ENCODE data around the gene SPRR2B.
"Not testable (repeated sequence)": the region's sequence is repeated elsewhere in the genome, so short reads cannot be mapped to it uniquely, and the experiment has no call there.

The SPRR2B gene

DNA sequence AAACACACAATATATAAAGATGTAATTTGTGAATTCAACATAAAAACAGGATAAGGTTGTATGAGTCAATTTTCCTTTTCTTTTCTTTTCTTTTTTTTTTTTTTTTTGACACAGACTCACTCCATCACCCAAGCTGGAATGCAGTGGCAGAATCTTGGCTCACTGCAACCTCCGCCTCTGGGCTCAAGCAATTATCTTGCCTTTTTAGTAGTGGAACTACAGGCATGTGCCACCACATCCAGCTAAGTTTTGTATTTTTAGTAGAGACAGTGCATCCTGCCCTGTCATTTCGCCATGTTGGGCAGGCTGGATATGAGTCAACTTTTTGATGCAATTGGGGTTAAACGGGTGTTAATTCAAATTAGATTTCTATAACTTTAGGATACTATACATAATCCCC is 10.3 kb upstream of the SPRR2B start:
- no peak overlapping the region for H3K9ac ChIP-seq (ENCODE audit: low read depth, low read length)
- 0 out of 2 replicates have a peak, but pooled peaks cover 2% of the 10 kb centered on the region for H3K4me1 ChIP-seq (ENCODE audit: control insufficient read depth, insufficient read depth, low read length)
- H3K27ac ChIP-seq (ENCODE audit: low read depth, low read length): no peak overlapping the region
- H3K9me3 ChIP-seq (ENCODE audit: control insufficient read depth, insufficient read depth, low read length): no peaks in the 10 kb centered on the region; the same call in 1 of the 2 replicates
- H3K36me3 ChIP-seq (ENCODE audit: control insufficient read depth, insufficient read depth, low read length): no peaks in the 10 kb centered on the region
- H3K4me3 ChIP-seq (ENCODE audit: low read depth, low read length): no peak overlapping the region
- no peaks in the 10 kb centered on the region for H3K27me3 ChIP-seq (ENCODE audit: control insufficient read depth, insufficient read depth, low read length)

DNA sequence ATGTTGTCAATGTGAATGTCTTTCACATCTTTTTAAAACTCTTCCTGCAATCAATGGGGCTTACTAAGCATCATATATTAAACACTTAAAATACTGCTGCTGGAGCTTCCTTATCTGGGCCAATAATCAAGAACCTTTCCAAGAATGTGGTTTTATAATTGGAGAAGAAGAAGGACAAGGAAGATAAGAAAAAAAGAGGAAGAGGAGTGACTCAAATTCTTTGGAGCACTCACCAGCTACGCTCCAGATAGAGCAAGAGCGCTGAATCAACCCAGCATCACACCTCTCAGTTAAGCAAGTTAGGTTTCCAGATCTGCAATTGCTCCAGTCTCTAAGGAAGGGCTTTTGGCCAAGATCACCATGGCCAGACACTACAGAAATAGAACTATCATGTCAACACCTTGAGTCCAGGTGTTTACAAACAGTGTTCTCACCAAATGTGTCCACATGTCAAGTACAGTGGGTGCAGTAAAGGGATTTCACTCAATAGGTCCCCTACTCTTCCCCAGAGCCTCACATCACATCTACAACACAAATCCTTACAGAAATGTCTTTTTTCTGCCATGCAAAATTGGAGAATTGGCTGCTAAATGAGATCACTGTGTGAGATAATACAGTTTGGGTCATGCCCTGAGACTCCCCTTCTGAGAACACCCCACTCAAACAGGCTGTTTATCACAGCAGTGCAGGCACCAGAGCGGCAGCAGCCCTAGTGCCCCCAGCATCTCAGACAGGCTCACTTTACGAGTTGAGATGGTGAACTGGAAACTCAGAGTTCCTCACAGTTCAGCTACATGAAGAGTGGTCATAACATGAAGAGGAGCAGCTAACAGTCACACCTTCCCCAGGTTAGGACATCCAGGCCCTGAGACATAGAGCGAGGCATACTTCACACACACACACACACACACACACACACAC is 1.7 kb upstream of the SPRR2B start:
- Histone ChIP-seq H3K4me1 (ENCODE audit: control insufficient read depth, insufficient read depth, low read length) (no peaks in the 10 kb centered on the region), H3K9ac (ENCODE audit: low read depth, low read length) (no peak overlapping the region), H3K4me3 (ENCODE audit: low read depth, low read length) (no peak overlapping the region), H3K27ac (ENCODE audit: low read depth, low read length) (no peak overlapping the region), H3K36me3 (ENCODE audit: control insufficient read depth, insufficient read depth, low read length) (no peaks in the 10 kb centered on the region), H3K9me3 (ENCODE audit: control insufficient read depth, insufficient read depth, low read length) (no peaks in the 10 kb centered on the region), H3K27me3 (ENCODE audit: control insufficient read depth, insufficient read depth, low read length) (no peaks in the 10 kb centered on the region)

DNA sequence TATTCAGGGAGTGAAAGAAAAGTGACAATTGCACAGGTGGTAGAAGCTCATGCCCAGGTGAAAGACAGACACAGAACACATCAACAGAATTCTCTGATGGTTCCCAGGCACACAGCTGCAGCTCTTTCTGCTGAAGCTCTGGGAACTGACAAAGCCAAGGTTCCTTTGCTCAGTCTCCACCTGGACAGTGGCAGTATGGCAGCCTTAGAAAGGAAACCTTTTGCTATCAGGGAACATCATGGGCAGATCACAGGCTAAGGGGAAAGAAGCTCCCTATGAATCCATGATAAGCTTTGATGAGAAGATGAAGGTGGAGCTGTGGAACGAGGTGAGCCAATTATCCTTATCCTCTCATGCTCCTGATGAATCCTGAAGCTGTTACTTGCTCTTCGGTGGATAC is 1.2 kb downstream of the SPRR2B start:
- no peak overlapping the region for H3K4me3 ChIP-seq (ENCODE audit: low read depth, low read length)
- H3K27me3 ChIP-seq (ENCODE audit: control insufficient read depth, insufficient read depth, low read length): no peaks in the 10 kb centered on the region
- no peaks in the 10 kb centered on the region for H3K9me3 ChIP-seq (ENCODE audit: control insufficient read depth, insufficient read depth, low read length)
- no peaks in the 10 kb centered on the region for H3K4me1 ChIP-seq (ENCODE audit: control insufficient read depth, insufficient read depth, low read length)
- H3K36me3 ChIP-seq (ENCODE audit: control insufficient read depth, insufficient read depth, low read length): no peaks in the 10 kb centered on the region
- no peak overlapping the region for H3K9ac ChIP-seq (ENCODE audit: low read depth, low read length)
- no peak overlapping the region for H3K27ac ChIP-seq (ENCODE audit: low read depth, low read length)

DNA sequence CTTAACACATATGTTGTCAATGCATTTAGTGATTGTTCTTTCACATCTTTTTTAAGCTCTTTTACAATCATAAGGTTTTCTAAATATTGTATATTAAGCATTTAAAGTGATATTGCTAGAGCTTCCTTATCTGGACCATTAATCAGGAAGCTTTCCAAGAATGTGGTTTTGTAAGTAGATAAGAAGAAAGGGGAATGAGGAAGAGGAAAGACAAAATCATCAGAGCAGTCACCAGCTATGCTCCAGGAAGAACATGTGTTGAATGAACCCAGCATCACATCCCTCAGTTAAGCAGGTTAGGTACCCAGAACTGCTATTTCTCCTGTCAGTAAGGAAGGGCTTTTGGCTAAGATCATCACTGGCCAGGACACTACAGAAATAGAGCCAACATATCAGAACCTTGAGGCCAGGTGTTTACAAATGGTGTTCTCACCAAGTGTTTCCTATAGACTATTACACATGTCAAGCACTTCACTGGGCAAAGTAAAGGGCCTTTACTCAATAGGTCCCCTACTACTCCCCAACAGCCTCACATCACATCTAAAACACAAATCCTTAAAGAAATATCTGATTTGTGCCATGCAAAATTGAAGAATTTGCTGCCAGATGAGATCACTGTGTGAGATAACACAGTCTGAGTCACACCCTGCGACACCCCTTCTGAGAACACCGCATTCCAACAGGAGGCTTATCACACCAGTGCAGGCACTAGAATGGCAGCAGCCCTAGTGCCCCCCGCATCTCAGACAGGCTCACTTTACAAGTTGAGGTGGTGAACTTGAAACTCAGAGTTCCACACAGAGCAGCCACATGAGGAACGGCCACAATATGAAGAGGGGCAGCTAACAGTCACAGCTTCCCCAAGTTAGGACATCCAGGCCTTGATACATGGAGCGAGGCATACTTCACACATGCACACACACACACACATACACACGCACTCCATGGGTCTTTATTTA is 12.3 kb downstream of the SPRR2B start:
- Histone ChIP-seq H3K4me1 (ENCODE audit: control insufficient read depth, insufficient read depth, low read length) (no peaks in the 10 kb centered on the region), H3K27ac (ENCODE audit: low read depth, low read length) (no peak overlapping the region), H3K4me3 (ENCODE audit: low read depth, low read length) (no peak overlapping the region), H3K9ac (ENCODE audit: low read depth, low read length) (no peak overlapping the region), H3K9me3 (ENCODE audit: control insufficient read depth, insufficient read depth, low read length) (no peaks in the 10 kb centered on the region), H3K36me3 (ENCODE audit: control insufficient read depth, insufficient read depth, low read length) (no peaks in the 10 kb centered on the region), H3K27me3 (ENCODE audit: control insufficient read depth, insufficient read depth, low read length) (no peaks in the 10 kb centered on the region)

DNA sequence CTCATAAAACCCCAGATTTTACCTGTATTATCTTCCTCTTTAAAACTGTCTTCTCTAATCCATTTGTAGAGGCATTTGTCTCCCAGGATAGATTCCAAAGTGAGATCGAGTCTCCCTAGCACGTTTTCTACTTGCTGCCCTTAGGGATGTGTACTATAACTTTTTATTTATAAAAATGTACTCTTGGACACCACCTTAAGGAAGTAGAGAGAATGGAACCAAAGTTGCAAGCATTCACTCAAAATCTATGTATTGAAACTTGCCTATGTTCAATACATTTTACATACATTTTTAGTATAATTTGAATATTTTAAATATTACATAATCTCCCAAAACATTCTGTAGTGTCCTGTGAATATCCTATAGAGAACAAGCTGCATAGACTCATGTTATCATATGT is 13.3 kb downstream of the SPRR2B start:
- Histone ChIP-seq H3K4me3 (ENCODE audit: low read depth, low read length) (no peak overlapping the region), H3K36me3 (ENCODE audit: control insufficient read depth, insufficient read depth, low read length) (no peaks in the 10 kb centered on the region), H3K4me1 (ENCODE audit: control insufficient read depth, insufficient read depth, low read length) (no peaks in the 10 kb centered on the region), H3K27ac (ENCODE audit: low read depth, low read length) (no peak overlapping the region), H3K27me3 (ENCODE audit: control insufficient read depth, insufficient read depth, low read length) (no peaks in the 10 kb centered on the region), H3K9me3 (ENCODE audit: control insufficient read depth, insufficient read depth, low read length) (no peaks in the 10 kb centered on the region), H3K9ac (ENCODE audit: low read depth, low read length) (no peak overlapping the region)

DNA sequence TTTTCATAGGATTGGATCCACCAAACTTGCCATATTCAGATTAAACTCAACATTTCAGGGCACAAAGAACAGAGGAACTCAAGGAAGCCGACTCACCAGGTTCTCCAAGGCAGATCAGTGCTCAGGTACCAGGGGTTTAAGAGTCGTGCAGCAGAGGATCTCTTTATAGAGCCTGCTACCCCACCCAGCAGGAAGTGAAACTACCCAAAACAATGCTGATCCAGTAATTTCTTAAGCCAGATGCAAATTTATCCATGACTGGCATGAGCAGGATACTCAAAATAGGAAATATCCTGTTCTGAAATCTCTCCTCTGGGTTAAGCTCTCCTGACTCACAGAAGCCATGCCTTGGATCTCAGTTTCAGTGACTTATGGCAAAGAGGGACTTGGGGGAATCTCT is 14.0 kb downstream of the SPRR2B start, which contains the start of gene SPRR2A:
TSS of gene SPRR2A (minus strand) at position 138 of the 400 bp plus-strand sequence. CDS start 777 bp downstream, outside the sequence.
- Histone ChIP-seq H3K9me3 (ENCODE audit: control insufficient read depth, insufficient read depth, low read length) (no peaks in the 10 kb centered on the region), H3K36me3 (ENCODE audit: control insufficient read depth, insufficient read depth, low read length) (no peaks in the 10 kb centered on the region), H3K27me3 (ENCODE audit: control insufficient read depth, insufficient read depth, low read length) (no peaks in the 10 kb centered on the region), H3K9ac (ENCODE audit: low read depth, low read length) (no peak within 1 kb of the TSS), H3K4me3 (ENCODE audit: low read depth, low read length) (no peak within 1 kb of the TSS), H3K27ac (ENCODE audit: low read depth, low read length) (no peak within 1 kb of the TSS), H3K4me1 (ENCODE audit: control insufficient read depth, insufficient read depth, low read length) (no peaks in the 10 kb centered on the region)

DNA sequence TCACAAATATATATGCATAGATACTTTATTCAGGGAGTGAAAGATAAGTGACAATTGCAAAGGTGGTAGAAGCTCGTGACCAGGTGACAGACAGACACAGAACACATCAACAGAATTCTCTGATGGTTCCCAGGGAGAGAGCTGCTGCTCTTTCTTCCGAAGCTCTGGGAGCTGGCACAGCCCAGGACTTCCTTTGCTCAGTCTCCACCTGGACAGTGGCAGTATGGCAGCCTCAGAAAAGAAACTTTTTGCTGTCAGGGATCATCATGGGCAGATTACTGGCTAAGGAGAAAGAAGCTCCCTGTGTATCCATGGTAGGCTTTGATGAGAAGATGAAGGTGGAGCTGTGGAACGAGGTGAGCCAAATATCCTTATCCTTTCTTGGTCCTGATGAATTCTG is 15.3 kb downstream of the SPRR2B start:
- H3K9me3 ChIP-seq (ENCODE audit: control insufficient read depth, insufficient read depth, low read length); H3K4me1 ChIP-seq (ENCODE audit: control insufficient read depth, insufficient read depth, low read length); H3K27me3 ChIP-seq (ENCODE audit: control insufficient read depth, insufficient read depth, low read length); H3K36me3 ChIP-seq (ENCODE audit: control insufficient read depth, insufficient read depth, low read length); H3K9ac ChIP-seq (ENCODE audit: low read depth, low read length); H3K4me3 ChIP-seq (ENCODE audit: low read depth, low read length); H3K27ac ChIP-seq (ENCODE audit: low read depth, low read length): not testable (repeated sequence)

DNA sequence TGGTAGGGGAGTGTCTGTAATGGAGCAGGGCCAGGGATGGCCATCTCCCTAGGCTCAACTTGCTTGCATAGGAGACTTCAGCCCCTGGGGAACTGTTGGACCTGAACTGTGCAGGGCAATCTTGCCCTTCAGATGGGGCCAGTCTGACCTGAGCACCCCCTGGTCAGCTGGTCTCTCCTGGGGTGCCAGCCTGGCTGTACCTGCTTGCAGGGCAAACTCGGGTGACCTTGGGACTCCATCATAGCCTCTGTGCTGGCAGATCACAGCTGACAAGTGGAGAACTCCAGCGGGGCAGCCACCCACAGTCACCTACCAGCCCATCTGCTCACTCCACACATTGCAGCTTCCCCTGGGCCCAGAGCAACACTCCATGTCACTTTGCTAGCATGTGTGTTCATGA is 22.2 kb downstream of the SPRR2B start:
- no peak overlapping the region for H3K27ac ChIP-seq (ENCODE audit: low read depth, low read length)
- H3K4me1 ChIP-seq (ENCODE audit: control insufficient read depth, insufficient read depth, low read length): no peaks in the 10 kb centered on the region
- no peak overlapping the region for H3K4me3 ChIP-seq (ENCODE audit: low read depth, low read length)
- H3K9me3 ChIP-seq (ENCODE audit: control insufficient read depth, insufficient read depth, low read length): no peaks in the 10 kb centered on the region
- H3K27me3 ChIP-seq (ENCODE audit: control insufficient read depth, insufficient read depth, low read length): no peaks in the 10 kb centered on the region
- no peak overlapping the region for H3K9ac ChIP-seq (ENCODE audit: low read depth, low read length)
- no peaks in the 10 kb centered on the region for H3K36me3 ChIP-seq (ENCODE audit: control insufficient read depth, insufficient read depth, low read length)

DNA sequence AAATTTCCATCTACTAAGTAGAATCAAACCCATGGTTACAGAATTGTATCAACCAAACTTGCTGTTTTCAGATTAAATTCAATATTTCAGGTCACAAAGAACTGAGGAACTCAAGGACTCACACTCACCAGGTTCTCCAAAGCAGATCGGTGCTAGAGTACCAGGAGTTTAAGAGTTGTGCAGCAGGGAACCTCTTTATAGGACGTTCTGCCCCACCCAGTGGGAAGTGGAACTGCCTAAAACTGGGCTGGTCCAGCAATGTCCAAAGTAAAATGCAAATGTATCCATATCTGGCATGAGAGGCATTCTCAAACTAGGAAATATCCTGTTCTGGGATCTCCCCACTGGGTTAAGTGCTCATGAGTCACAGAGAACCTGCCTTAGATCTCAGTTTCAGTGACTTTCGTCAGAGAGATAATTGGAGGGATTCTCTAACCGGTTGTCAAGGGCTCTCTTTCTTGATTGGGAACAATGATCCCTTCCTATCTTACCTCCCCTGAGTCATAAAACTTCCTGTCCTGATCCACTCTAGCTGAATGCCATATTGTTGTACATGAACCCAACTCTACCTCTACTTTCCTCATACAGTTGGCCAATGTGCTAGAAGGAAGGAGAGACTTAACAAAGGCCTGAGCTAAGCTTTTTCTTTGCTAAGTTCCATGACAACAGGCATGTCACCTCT is 30.3 kb downstream of the SPRR2B start, which contains the start of gene SPRR2D:
TSS of gene SPRR2D (minus strand) at position 171 of the 682 bp plus-strand sequence. CDS start 774 bp downstream, outside the sequence.
- H3K9ac ChIP-seq (ENCODE audit: low read depth, low read length): no peak within 1 kb of the TSS
- no peaks in the 10 kb centered on the region for H3K36me3 ChIP-seq (ENCODE audit: control insufficient read depth, insufficient read depth, low read length)
- no peaks in the 10 kb centered on the region for H3K9me3 ChIP-seq (ENCODE audit: control insufficient read depth, insufficient read depth, low read length)
- H3K4me3 ChIP-seq (ENCODE audit: low read depth, low read length): no peak within 1 kb of the TSS
- H3K27me3 ChIP-seq (ENCODE audit: control insufficient read depth, insufficient read depth, low read length): no peaks in the 10 kb centered on the region
- no peaks in the 10 kb centered on the region for H3K4me1 ChIP-seq (ENCODE audit: control insufficient read depth, insufficient read depth, low read length)
- no peak within 1 kb of the TSS for H3K27ac ChIP-seq (ENCODE audit: low read depth, low read length)

DNA sequence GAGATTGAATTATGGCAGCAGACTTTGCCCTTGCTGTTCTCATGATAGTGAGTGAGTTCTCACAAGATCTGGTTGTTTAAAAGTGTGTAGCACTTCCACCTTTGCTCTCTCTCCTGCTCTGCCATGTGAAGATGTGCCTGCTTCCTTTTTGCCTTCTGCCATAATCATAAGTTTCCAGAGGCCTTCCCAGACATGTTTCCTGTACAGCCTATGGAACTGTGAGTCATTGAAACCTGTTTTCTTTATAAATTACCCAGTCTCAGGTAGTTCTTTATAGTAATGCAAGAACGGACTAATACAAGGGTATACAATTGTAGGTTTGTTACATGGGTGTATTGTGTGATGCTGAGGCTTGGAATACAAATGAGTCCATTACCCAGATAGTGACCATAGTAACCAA is 36.2 kb downstream of the SPRR2B start:
- H3K27me3 ChIP-seq (ENCODE audit: control insufficient read depth, insufficient read depth, low read length): no peaks in the 10 kb centered on the region
- peaks cover 3% of the 10 kb centered on the region; the same call in 1 of the 2 replicates for H3K4me1 ChIP-seq (ENCODE audit: control insufficient read depth, insufficient read depth, low read length)
- H3K9me3 ChIP-seq (ENCODE audit: control insufficient read depth, insufficient read depth, low read length): no peaks in the 10 kb centered on the region
- no peak overlapping the region for H3K4me3 ChIP-seq (ENCODE audit: low read depth, low read length)
- H3K27ac ChIP-seq (ENCODE audit: low read depth, low read length): no peak overlapping the region
- no peak overlapping the region for H3K9ac ChIP-seq (ENCODE audit: low read depth, low read length)
- H3K36me3 ChIP-seq (ENCODE audit: control insufficient read depth, insufficient read depth, low read length): no peaks in the 10 kb centered on the region
